GM19324 (cell line): Measurements from ENCODE around the gene PKD2L2.
A peak's percentile ranks its signal among the peaks of the same experiment; 100 is the strongest.
"Not testable (repeated sequence)": the region's sequence is repeated elsewhere in the genome, so short reads cannot be mapped to it uniquely, and the experiment has no call there.

Source experiments
- ATAC-seq: cut with Tn5 transposase; IDR thresholded peaks from one replicate; pipeline ENCODE4 v1.9.1; 2021; ENCODE audit warnings: mild to moderate bottlenecking, moderate library complexity; ENCODE audit not compliant: unreplicated experiment, low FRiP score

Gene PKD2L2

GRCh38 chr5:137888863-137889759, at the start of gene PKD2L2:
Gene PKD2L2 (plus strand): TSS chr5:137889457. CDS start chr5:137889492, 35 bp downstream.
- ATAC-seq: peak; percentile 97

DNA sequence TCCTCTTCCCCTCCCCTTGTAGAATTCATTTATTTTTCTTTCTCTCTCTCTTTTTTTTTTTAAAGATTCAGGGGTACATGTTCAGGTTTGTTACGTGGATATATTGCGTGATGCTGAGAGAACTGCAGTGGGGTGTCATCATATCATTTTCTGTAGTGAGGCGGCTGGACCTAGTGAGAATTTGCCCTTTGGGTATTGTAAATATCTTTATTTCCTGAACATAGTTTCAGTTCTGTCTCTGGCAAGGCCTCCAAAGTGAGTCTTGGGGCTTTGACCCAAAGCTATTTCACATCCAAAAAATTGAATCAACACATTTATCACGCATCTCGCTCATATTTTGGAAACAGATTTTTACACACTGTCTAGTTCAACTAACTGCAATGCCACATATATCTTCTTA, 47.0 kb upstream of the PKD2L2 start:
- ATAC-seq: no peak

DNA sequence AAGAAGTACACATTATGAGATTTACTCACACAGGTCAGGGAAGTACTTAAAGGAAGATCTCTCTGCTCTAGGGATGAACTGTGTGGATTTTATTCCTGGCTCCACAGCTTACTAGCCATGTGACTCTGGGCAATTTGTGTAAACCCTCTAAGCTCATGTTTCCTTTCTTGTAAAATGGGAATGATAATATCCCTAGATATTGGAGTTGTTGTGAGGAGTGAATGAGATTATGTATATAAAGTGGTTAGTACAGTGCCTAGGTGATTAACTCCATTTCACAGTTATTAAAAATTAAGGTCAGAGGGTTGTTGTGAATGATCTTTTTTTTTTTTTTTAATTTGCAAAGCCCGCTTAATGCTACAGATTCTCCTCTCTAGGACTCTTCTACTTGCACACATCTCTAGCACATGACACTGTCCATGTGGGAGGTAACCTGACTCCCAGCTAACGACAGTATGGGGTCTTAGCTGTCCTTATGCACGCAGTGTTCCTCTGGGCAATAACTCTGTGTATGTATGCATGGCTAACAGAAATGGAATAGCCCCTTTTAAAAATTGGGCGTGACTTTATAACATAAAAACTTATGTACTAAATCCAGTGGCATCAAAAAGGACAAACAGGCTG, 45.5 kb upstream of the PKD2L2 start:
- ATAC-seq: no peak

GRCh38 chr5:137845472-137845871, 43.8 kb upstream of the PKD2L2 start:
- no peak for ATAC-seq

- no peak for ATAC-seq
Measured at GRCh38 chr5:137847687-137848086, 41.6 kb upstream of the PKD2L2 start.

- not testable (repeated sequence) for ATAC-seq
Measured at GRCh38 chr5:137853165-137853564, 36.1 kb upstream of the PKD2L2 start.

- no peak for ATAC-seq
Measured at GRCh38 chr5:137856201-137856600, 33.1 kb upstream of the PKD2L2 start.

- no peak for ATAC-seq
Measured at GRCh38 chr5:137856916-137857862, 32.1 kb upstream of the PKD2L2 start.

GRCh38 chr5:137858223-137858916, 30.9 kb upstream of the PKD2L2 start:
- peak; percentile 59 for ATAC-seq

DNA sequence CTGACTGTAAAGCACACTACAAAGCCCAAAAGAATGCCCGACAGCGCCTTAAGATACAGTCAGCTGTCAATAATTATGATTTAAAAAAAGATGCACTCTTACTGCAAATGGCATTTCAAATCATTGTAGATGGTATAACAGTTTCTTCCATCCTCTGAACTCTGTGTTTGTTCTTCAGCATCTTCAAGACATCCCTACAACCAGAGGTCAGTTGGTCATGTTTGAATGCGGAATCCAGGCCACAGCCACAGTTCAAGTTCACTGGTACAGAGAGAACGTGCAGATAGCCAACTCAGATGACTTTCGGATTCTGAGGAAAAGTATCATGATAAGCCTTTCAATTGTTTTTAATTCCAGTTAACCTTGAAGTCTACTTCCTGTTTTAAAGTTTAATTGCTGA, 30.3 kb upstream of the PKD2L2 start:
- ATAC-seq: no peak

DNA sequence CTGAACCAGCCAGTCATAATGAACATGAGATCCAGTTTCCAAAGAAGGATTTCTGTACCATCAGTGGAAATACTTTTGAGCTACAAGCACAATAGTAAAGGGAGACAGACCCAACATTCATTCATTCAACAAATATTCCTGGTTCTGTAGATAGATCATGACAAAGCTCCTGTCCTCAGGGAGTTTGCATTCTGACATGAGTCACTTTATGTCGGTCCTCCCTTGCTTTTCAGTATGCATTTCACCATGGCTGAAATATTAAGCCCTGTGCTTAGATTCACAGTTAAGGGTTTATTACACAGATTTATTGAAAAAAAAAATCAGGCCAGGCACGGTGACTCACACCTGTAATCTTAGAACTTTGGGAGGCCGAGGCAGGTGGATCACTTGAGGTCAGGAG, 27.0 kb upstream of the PKD2L2 start:
- no peak for ATAC-seq

DNA sequence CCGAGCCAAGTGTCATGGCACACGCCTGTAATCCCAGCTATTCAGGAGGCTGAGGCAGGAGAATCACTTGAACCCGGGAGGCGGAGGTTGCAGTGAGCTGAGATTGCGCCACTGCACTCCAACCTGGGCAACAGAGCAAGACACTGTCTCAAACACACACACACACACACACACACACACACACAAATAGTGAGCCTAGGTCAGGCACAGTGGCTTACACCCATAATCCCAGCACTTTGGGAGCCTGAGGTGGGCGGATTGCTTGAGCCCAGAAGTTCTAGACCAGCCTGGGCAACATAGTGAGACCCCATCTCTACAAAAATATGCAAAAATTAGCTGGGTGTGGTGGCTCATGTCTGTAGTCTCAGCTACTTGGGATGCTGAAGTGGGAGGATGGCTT, 25.6 kb upstream of the PKD2L2 start:
- ATAC-seq: not testable (repeated sequence)

DNA sequence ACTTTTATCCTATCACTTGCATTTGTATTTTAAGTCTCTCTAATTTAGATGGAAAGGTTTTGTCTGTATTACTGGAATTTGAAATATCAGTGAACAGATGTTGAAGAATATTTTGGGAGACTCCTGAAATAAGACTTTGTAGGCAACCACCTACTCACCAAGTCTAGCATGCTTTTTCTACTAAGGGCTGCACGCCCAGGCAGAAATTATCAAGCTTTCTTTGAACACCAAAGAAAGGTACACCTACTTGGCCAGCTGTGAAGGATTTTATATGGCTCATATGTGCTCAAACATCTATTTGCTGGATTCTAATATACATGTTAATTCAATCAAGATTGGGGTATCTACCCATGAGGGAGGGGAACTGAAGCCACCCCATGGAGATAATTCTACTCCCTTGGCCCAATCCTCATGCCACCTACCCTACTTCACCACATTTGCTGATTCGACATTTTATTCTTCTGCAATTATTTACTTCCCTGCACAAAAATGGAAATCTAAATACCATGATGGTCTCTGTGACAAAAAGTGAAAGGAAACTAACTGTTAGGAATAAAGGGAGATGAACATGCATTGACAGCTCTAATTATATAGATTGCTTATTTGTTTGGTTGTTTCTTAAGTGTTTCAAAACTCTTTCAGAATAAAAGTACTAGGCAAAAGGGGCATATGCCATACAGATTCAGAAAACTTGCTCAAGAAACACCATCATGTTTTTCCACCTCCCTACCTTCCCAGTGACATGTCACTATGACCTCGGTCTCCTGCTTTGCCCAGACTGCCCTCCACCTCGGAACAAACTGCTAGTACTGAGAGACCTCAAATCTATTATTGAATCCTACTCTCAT, 22.5 kb upstream of the PKD2L2 start:
- no peak for ATAC-seq

GRCh38 chr5:137867664-137868063, 21.6 kb upstream of the PKD2L2 start, which contains the start of gene MYOT:
Gene MYOT (plus strand): TSS chr5:137867860. CDS start chr5:137870652, 2,792 bp downstream.
- ATAC-seq: no peak

GRCh38 chr5:137870647-137871339, 18.5 kb upstream of the PKD2L2 start:
- ATAC-seq: no peak

DNA sequence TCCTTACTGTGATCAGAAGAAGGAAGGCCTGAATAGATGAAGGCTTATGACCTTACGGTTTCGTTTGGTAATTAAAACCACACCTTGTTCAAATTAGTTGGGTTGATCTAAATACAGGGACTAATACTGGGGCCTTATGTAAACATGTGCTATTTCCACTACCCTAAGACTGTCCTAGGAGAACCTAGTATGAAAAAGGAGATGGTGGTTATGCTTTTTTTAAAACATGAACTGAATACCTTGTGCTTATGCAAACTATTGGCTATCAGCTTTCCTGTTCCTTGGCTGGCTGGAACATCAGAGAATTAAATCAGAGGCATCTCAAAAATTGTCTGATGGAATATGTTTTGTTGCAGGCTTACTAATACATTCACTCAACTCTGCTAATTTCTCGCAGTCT, 17.7 kb upstream of the PKD2L2 start:
- ATAC-seq: no peak

- ATAC-seq: no peak
Measured at GRCh38 chr5:137872466-137872865, 16.8 kb upstream of the PKD2L2 start.

GRCh38 chr5:137876101-137876500, 13.2 kb upstream of the PKD2L2 start:
- no peak for ATAC-seq

- ATAC-seq: no peak
Measured at GRCh38 chr5:137880313-137880712, 8.9 kb upstream of the PKD2L2 start.
